Measurements from ENCODE around the gene RUSF1. TPM values are rescaled to one million over a fixed set of nuclear protein-coding genes. Genes with fewer than 3 reads are reported as not detected.

Gene RUSF1
- total and polyA plus RNA-seq, 2 donors (not counting 1 experiment from before 2014, with no cell fraction given): 23.1 to 41.8 TPM

- Histone ChIP-seq H3K27me3 (ENCODE audit: control insufficient read depth, insufficient read depth, low read length) (no peaks in the 10 kb centered on the region), H3K79me2 (ENCODE audit: control insufficient read depth, insufficient read depth, low read length) (no peaks in the 10 kb centered on the region), H3K4me3 (replicated peaks in 1 of 4; ENCODE audit: control extremely low read depth in 1 of 4, insufficient read depth in 1 of 4, low read depth in 3 of 4, low read length in 4 of 4) (no peak overlapping the region), H3K9ac (ENCODE audit: insufficient read depth, low read length) (no peak overlapping the region), H3K36me3 (ENCODE audit: control insufficient read depth, insufficient read depth, low read length) (no peaks in the 10 kb centered on the region), H3K9me3 (ENCODE audit: control insufficient read depth, insufficient read depth, low read depth, low read length) (no peaks in the 10 kb centered on the region), H3K4me2 (ENCODE audit: extremely low read depth, insufficient read depth, low read length) (no peak overlapping the region), H2AFZ (ENCODE audit: low read length) (no peak overlapping the region), H4K20me1 (ENCODE audit: control insufficient read depth, extremely low read depth, insufficient read depth, low read length) (no peaks in the 10 kb centered on the region), H3K27ac (ENCODE audit: insufficient read depth, low read length) (no peak overlapping the region), H3K4me1 (ENCODE audit: control insufficient read depth, extremely low read depth, insufficient read depth, low read length) (no peaks in the 10 kb centered on the region)
- TF ChIP-seq EZH2 (IDR thresholded peaks at IDR 0.05; ENCODE audit: low read length, missing control alignments): no peak
- no peak for TF ChIP-seq CTCF (conservative IDR thresholded peaks at IDR 0.05 in 1 of 2, IDR thresholded peaks at IDR 0.05 in 1 of 2; ENCODE audit: low read depth in 1 of 2, low read length in 2 of 2)
- no peak for DNase-seq (ENCODE audit: low read depth in 2 of 2)
Observed at GRCh38 chr16:31522071-31522470, 13.9 kb upstream of the RUSF1 start.

GRCh38 chr16:31521368-31521767 lies 13.2 kb upstream of the RUSF1 start:
- Histone ChIP-seq H3K79me2 (ENCODE audit: control insufficient read depth, insufficient read depth, low read length) (no peaks in the 10 kb centered on the region), H4K20me1 (ENCODE audit: control insufficient read depth, extremely low read depth, insufficient read depth, low read length) (no peaks in the 10 kb centered on the region), H3K9me3 (ENCODE audit: control insufficient read depth, insufficient read depth, low read depth, low read length) (no peaks in the 10 kb centered on the region), H3K4me3 (replicated peaks in 1 of 4; ENCODE audit: control extremely low read depth in 1 of 4, insufficient read depth in 1 of 4, low read depth in 3 of 4, low read length in 4 of 4) (no peak overlapping the region), H3K4me1 (ENCODE audit: control insufficient read depth, extremely low read depth, insufficient read depth, low read length) (no peaks in the 10 kb centered on the region), H3K9ac (ENCODE audit: insufficient read depth, low read length) (no peak overlapping the region), H3K27me3 (ENCODE audit: control insufficient read depth, insufficient read depth, low read length) (no peaks in the 10 kb centered on the region), H3K36me3 (ENCODE audit: control insufficient read depth, insufficient read depth, low read length) (no peaks in the 10 kb centered on the region), H3K27ac (ENCODE audit: insufficient read depth, low read length) (no peak overlapping the region), H3K4me2 (ENCODE audit: extremely low read depth, insufficient read depth, low read length) (no peak overlapping the region), H2AFZ (ENCODE audit: low read length) (no peak overlapping the region)
- DNase-seq (ENCODE audit: low read depth in 2 of 2): no peak
- no peak for TF ChIP-seq CTCF (conservative IDR thresholded peaks at IDR 0.05 in 1 of 2, IDR thresholded peaks at IDR 0.05 in 1 of 2; ENCODE audit: low read depth in 1 of 2, low read length in 2 of 2)
- no peak for TF ChIP-seq EZH2 (IDR thresholded peaks at IDR 0.05; ENCODE audit: low read length, missing control alignments)

- H3K27me3 ChIP-seq (ENCODE audit: control insufficient read depth, insufficient read depth, low read length): no peaks in the 10 kb centered on the region
- H3K9me3 ChIP-seq (ENCODE audit: control insufficient read depth, insufficient read depth, low read depth, low read length): no peaks in the 10 kb centered on the region
- H3K79me2 ChIP-seq (ENCODE audit: control insufficient read depth, insufficient read depth, low read length): no peaks in the 10 kb centered on the region
- no peak overlapping the region for H3K9ac ChIP-seq (ENCODE audit: insufficient read depth, low read length)
- H3K4me1 ChIP-seq (ENCODE audit: control insufficient read depth, extremely low read depth, insufficient read depth, low read length): no peaks in the 10 kb centered on the region
- H3K4me3 ChIP-seq (replicated peaks in 1 of 4; ENCODE audit: control extremely low read depth in 1 of 4, insufficient read depth in 1 of 4, low read depth in 3 of 4, low read length in 4 of 4): no peak overlapping the region
- no peaks in the 10 kb centered on the region for H3K36me3 ChIP-seq (ENCODE audit: control insufficient read depth, insufficient read depth, low read length)
- no peaks in the 10 kb centered on the region for H4K20me1 ChIP-seq (ENCODE audit: control insufficient read depth, extremely low read depth, insufficient read depth, low read length)
- no peak overlapping the region for H2AFZ ChIP-seq (ENCODE audit: low read length)
- DNase-seq (ENCODE audit: low read depth in 2 of 2): no peak
- H3K27ac ChIP-seq (ENCODE audit: insufficient read depth, low read length): no peak overlapping the region
- no peak for TF ChIP-seq EZH2 (IDR thresholded peaks at IDR 0.05; ENCODE audit: low read length, missing control alignments)
- no peak for TF ChIP-seq CTCF (conservative IDR thresholded peaks at IDR 0.05 in 1 of 2, IDR thresholded peaks at IDR 0.05 in 1 of 2; ENCODE audit: low read depth in 1 of 2, low read length in 2 of 2)
- no peak overlapping the region for H3K4me2 ChIP-seq (ENCODE audit: extremely low read depth, insufficient read depth, low read length)
Observed at GRCh38 chr16:31519759-31520431, 11.7 kb upstream of the RUSF1 start.
